Hepatocyte (in vitro differentiated cells): ENCODE results near the gene NFILZ.

Experiments
- CTCF ChIP-seq: fragments of 200-600 bp; sonication (generic); IDR thresholded peaks from 2 replicates; pipeline ENCODE4 v1.5.1; 2016; ENCODE audit warnings: antibody characterized with exemption, mild to moderate bottlenecking; ENCODE audit not compliant: poor library complexity
- EZH2 ChIP-seq: fragments of 200-600 bp; sonication (generic); IDR thresholded peaks from 2 replicates; pipeline ENCODE4 v1.6.1; 2016; ENCODE audit warnings: antibody characterized with exemption, mild to moderate bottlenecking, borderline replicate concordance
- EZH2phosphoT487 ChIP-seq: fragments of 200-600 bp; sonication (generic); IDR thresholded peaks from one replicate; pipeline ENCODE4 v1.6.1; 2018; ENCODE audit warnings: antibody characterized with exemption, mild to moderate bottlenecking, low read depth, moderate library complexity; ENCODE audit not compliant: unreplicated experiment, severe bottlenecking

GRCh38 chr19:8618751-8619150 lies 11.7 kb upstream of the NFILZ start:
- TF ChIP-seq CTCF = no peak
- no peak for TF ChIP-seq EZH2
- TF ChIP-seq EZH2phosphoT487 = no peak
